ENCODE measurements around the gene ARHGEF4. TPM values are rescaled to one million over a fixed set of nuclear protein-coding genes. Genes with fewer than 3 reads are reported as not detected.
"Not testable (repeated sequence)": the region's sequence is repeated elsewhere in the genome, so short reads cannot be mapped to it uniquely, and the experiment has no call there.

The ARHGEF4 gene
- total RNA-seq, 1 donor from 2014 or later: 11.5 TPM

GRCh38 chr2:131064589-131065512 lies 228.1 kb downstream of the ARHGEF4 start:
- Histone ChIP-seq H3K36me3 (ENCODE audit: control insufficient read depth in 3 of 3, insufficient read depth in 3 of 3, low read length in 3 of 3) (no peaks in the 10 kb centered on the region), H3K27ac (ENCODE audit: low read depth, low read length) (no peak overlapping the region), H3K4me3 (ENCODE audit: low read length in 3 of 3) (no peak overlapping the region), H3K27me3 (ENCODE audit: control insufficient read depth in 3 of 3, insufficient read depth in 3 of 3, low read length in 3 of 3) (no peaks in the 10 kb centered on the region), H3K9ac (ENCODE audit: low read depth in 1 of 3, low read length in 3 of 3) (no peak overlapping the region), H3K4me1 (ENCODE audit: control insufficient read depth in 3 of 3, insufficient read depth in 3 of 3, low read length in 3 of 3) (peaks cover 28 to 42% (median 38%) of the 10 kb centered on the region in 3 donors), H3K9me3 (ENCODE audit: control insufficient read depth in 3 of 3, low read length in 3 of 3) (no peaks in the 10 kb centered on the region)

DNA sequence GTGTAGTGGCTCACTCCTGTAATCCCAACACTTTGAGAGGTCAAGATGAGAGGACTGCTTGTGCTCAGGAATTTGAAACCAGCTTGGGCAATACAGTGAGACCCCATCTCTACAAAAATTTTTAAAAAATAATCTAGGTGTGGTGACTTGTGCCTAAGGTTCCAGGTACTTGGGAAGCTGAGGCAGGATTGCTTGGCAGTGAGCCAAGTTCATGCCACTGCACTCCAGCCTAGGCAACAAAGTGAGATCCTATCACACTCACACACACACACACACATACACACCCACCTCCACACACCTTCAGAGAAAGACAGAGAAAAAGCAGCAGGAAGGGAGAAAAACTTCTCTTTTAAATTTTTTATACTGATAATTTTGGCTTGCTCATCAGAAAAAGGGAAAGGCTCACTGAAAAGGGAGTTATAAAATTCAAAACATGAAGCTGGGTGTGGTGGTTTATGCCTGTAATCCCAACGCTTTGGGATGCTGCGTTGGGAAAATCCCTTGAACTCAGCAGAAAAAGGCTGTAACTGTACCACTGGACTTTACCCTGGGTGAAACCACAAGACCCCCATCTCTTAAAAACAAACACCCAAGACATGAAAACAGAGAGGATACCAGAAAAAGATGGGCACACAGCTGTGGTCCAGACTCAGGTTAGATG lies 230.9 kb downstream of the ARHGEF4 start:
- Histone ChIP-seq H3K9ac (ENCODE audit: low read depth in 1 of 3, low read length in 3 of 3) (no peak overlapping the region), H3K4me3 (ENCODE audit: low read length in 3 of 3) (no peak overlapping the region), H3K9me3 (ENCODE audit: control insufficient read depth in 3 of 3, low read length in 3 of 3) (no peaks in the 10 kb centered on the region), H3K27ac (ENCODE audit: low read depth, low read length) (no peak overlapping the region), H3K36me3 (ENCODE audit: control insufficient read depth in 3 of 3, insufficient read depth in 3 of 3, low read length in 3 of 3) (peaks cover 0 to 11% (median 7%) of the 10 kb centered on the region in 3 donors), H3K27me3 (ENCODE audit: control insufficient read depth in 3 of 3, insufficient read depth in 3 of 3, low read length in 3 of 3) (no peaks in the 10 kb centered on the region), H3K4me1 (ENCODE audit: control insufficient read depth in 3 of 3, insufficient read depth in 3 of 3, low read length in 3 of 3) (peaks cover 12 to 35% (median 25%) of the 10 kb centered on the region in 3 donors)

DNA sequence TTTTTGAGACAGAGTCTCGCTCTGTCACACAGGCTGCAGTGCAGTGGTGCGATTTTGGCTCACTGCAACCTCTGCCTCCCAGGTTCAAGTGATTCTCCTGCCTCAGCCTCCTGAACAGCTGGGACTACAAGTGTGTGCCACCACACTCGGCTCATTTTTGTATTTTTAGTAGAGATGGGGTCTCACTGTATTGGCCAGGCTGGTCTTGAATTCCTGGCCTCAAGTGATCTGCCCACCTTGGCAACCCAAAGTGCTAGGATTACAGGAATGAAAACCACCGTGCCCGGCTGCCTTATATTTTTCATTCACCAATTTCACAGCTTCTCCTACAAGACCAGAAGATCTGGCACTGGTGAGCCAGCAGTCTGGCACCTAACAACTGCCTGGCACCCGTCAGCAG lies 231.5 kb downstream of the ARHGEF4 start:
- not testable (repeated sequence) for H3K27ac ChIP-seq (ENCODE audit: low read depth, low read length)

GRCh38 chr2:131075578-131075977 lies 238.9 kb downstream of the ARHGEF4 start:
- not testable (repeated sequence) for H3K9ac ChIP-seq (ENCODE audit: low read depth in 1 of 3, low read length in 3 of 3); H3K27ac ChIP-seq (ENCODE audit: low read depth, low read length); H3K4me3 ChIP-seq (ENCODE audit: low read length in 3 of 3); H3K27me3 ChIP-seq (ENCODE audit: control insufficient read depth in 3 of 3, insufficient read depth in 3 of 3, low read length in 3 of 3); H3K9me3 ChIP-seq (ENCODE audit: control insufficient read depth in 3 of 3, low read length in 3 of 3)
- peaks cover 16 to 45% (median 40%) of the 10 kb centered on the region in 3 donors for H3K36me3 ChIP-seq (ENCODE audit: control insufficient read depth in 3 of 3, insufficient read depth in 3 of 3, low read length in 3 of 3)
- H3K4me1 ChIP-seq (ENCODE audit: control insufficient read depth in 3 of 3, insufficient read depth in 3 of 3, low read length in 3 of 3): peaks cover 20 to 30% (median 27%) of the 10 kb centered on the region in 3 donors

More for the DNA sequence above, 231.5 kb downstream of the ARHGEF4 start:
- Histone ChIP-seq H3K36me3 (ENCODE audit: control insufficient read depth in 3 of 3, insufficient read depth in 3 of 3, low read length in 3 of 3) (peaks cover 0 to 11% (median 8%) of the 10 kb centered on the region in 3 donors), H3K4me1 (ENCODE audit: control insufficient read depth in 3 of 3, insufficient read depth in 3 of 3, low read length in 3 of 3) (peaks cover 11 to 35% (median 24%) of the 10 kb centered on the region in 3 donors)
- not testable (repeated sequence) for H3K4me3 ChIP-seq (ENCODE audit: low read length in 3 of 3); H3K27me3 ChIP-seq (ENCODE audit: control insufficient read depth in 3 of 3, insufficient read depth in 3 of 3, low read length in 3 of 3); H3K9me3 ChIP-seq (ENCODE audit: control insufficient read depth in 3 of 3, low read length in 3 of 3); H3K9ac ChIP-seq (ENCODE audit: low read depth in 1 of 3, low read length in 3 of 3)

DNA sequence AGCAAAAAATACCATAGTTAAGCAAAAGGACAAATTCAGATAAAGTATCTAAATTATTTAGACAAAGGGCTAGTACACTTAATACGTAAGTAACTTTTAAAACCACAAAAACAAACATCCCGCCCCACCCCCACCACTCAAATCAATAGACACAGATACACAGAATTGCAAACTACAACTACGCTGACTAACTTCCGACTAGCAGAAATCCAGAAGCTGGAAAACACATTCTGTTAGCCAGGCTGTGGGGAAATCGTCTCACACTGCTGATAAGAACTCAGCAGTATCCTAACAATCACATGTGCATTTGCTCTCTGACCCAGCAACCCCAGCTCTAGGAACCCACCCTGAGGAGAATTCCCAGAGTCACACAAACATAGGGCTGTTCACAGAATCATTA lies 240.0 kb downstream of the ARHGEF4 start:
- Histone ChIP-seq H3K9me3 (ENCODE audit: control insufficient read depth in 3 of 3, low read length in 3 of 3) (no peaks in the 10 kb centered on the region), H3K4me1 (ENCODE audit: control insufficient read depth in 3 of 3, insufficient read depth in 3 of 3, low read length in 3 of 3) (peaks cover 16 to 30% (median 27%) of the 10 kb centered on the region in 3 donors), H3K4me3 (ENCODE audit: low read length in 3 of 3) (no peak overlapping the region), H3K27me3 (ENCODE audit: control insufficient read depth in 3 of 3, insufficient read depth in 3 of 3, low read length in 3 of 3) (no peaks in the 10 kb centered on the region), H3K36me3 (ENCODE audit: control insufficient read depth in 3 of 3, insufficient read depth in 3 of 3, low read length in 3 of 3) (peaks cover 17 to 45% (median 43%) of the 10 kb centered on the region in 3 donors), H3K9ac (ENCODE audit: low read depth in 1 of 3, low read length in 3 of 3) (no peak overlapping the region), H3K27ac (ENCODE audit: low read depth, low read length) (no peak overlapping the region)

- no peaks in the 10 kb centered on the region for H3K9me3 ChIP-seq (ENCODE audit: control insufficient read depth in 3 of 3, low read length in 3 of 3)
- peaks cover 18 to 30% (median 27%) of the 10 kb centered on the region in 3 donors for H3K4me1 ChIP-seq (ENCODE audit: control insufficient read depth in 3 of 3, insufficient read depth in 3 of 3, low read length in 3 of 3)
- H3K9ac ChIP-seq (ENCODE audit: low read depth in 1 of 3, low read length in 3 of 3): no peak overlapping the region
- no peak overlapping the region for H3K27ac ChIP-seq (ENCODE audit: low read depth, low read length)
- H3K4me3 ChIP-seq (ENCODE audit: low read length in 3 of 3): no peak overlapping the region
- no peaks in the 10 kb centered on the region for H3K27me3 ChIP-seq (ENCODE audit: control insufficient read depth in 3 of 3, insufficient read depth in 3 of 3, low read length in 3 of 3)
- H3K36me3 ChIP-seq (ENCODE audit: control insufficient read depth in 3 of 3, insufficient read depth in 3 of 3, low read length in 3 of 3): peaks cover 21 to 48% (median 47%) of the 10 kb centered on the region in 3 donors
These were observed 240.6 kb downstream of the ARHGEF4 start for GRCh38 chr2:131077182-131077846.

DNA sequence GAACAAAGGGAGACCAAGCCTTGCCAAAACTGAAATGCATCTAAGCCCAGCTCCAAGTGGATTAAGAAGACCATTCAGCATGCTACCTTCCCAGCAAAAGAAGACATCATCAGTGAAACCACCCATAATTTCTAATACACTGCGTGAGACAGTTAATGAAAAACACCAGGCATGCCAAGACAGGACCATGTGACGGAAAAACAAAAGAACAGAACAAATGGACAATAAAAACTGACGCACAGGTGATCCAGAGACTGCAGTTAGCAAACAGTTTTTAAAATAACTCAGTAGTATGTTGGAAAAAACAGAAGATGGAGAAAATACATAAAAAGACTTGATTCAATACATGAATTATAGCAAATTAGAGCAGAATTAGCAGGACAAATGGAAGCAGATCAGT lies 241.3 kb downstream of the ARHGEF4 start:
- Histone ChIP-seq H3K4me3 (ENCODE audit: low read length in 3 of 3) (no peak overlapping the region), H3K9me3 (ENCODE audit: control insufficient read depth in 3 of 3, low read length in 3 of 3) (no peaks in the 10 kb centered on the region), H3K27ac (ENCODE audit: low read depth, low read length) (no peak overlapping the region), H3K4me1 (ENCODE audit: control insufficient read depth in 3 of 3, insufficient read depth in 3 of 3, low read length in 3 of 3) (peaks cover 19 to 32% (median 27%) of the 10 kb centered on the region in 3 donors), H3K36me3 (ENCODE audit: control insufficient read depth in 3 of 3, insufficient read depth in 3 of 3, low read length in 3 of 3) (peaks cover 21 to 48% (median 47%) of the 10 kb centered on the region in 3 donors), H3K27me3 (ENCODE audit: control insufficient read depth in 3 of 3, insufficient read depth in 3 of 3, low read length in 3 of 3) (no peaks in the 10 kb centered on the region), H3K9ac (ENCODE audit: low read depth in 1 of 3, low read length in 3 of 3) (no peak overlapping the region)

DNA sequence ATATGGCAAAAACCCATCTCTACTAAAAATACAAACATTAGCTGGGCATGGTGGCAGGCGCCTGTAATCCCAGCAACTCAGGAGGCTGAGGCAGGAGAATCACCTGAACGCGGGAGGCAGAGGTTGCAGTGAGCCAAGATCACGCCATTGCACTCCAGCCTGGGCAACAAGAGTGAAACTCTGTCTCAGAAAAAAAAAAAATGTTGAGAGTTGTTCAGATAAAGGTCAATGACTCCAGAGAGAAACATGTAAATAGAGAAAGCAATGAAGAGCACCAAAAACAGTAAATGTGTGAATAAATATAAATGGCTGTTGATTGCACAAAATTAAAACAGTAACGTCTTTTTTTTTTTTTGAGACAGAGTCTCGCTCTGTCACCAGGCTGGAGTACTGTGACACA lies 243.2 kb downstream of the ARHGEF4 start:
- not testable (repeated sequence) for H3K27me3 ChIP-seq (ENCODE audit: control insufficient read depth in 3 of 3, insufficient read depth in 3 of 3, low read length in 3 of 3); H3K4me3 ChIP-seq (ENCODE audit: low read length in 3 of 3); H3K9ac ChIP-seq (ENCODE audit: low read depth in 1 of 3, low read length in 3 of 3); H3K27ac ChIP-seq (ENCODE audit: low read depth, low read length); H3K9me3 ChIP-seq (ENCODE audit: control insufficient read depth in 3 of 3, low read length in 3 of 3)
- H3K36me3 ChIP-seq (ENCODE audit: control insufficient read depth in 3 of 3, insufficient read depth in 3 of 3, low read length in 3 of 3): peaks cover 21 to 43% (median 40%) of the 10 kb centered on the region in 3 donors
- peaks cover 13 to 27% (median 19%) of the 10 kb centered on the region in 3 donors for H3K4me1 ChIP-seq (ENCODE audit: control insufficient read depth in 3 of 3, insufficient read depth in 3 of 3, low read length in 3 of 3)

DNA sequence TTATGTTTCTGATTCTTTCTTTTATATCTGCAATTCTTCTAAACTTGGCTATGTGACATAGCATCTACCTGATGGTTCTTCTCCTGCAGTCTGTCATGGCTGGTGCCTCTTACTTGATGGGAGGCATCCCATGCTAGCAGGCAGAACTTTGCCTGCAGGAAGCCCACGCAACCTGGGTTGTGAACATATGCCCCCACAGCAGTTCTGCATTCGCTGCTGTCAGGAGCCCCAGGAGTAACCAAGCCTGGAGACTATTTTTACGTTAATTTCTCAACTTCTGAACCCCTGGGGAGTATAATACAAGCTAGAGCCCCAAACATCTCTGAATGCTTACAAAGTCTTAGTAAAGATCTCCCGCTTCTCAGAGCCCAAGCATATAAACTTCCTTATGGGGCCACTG lies 244.5 kb downstream of the ARHGEF4 start:
- H3K4me3 ChIP-seq (ENCODE audit: low read length in 3 of 3): no peak overlapping the region
- H3K27ac ChIP-seq (ENCODE audit: low read depth, low read length): no peak overlapping the region
- peaks cover 18 to 25% (median 18%) of the 10 kb centered on the region in 3 donors for H3K4me1 ChIP-seq (ENCODE audit: control insufficient read depth in 3 of 3, insufficient read depth in 3 of 3, low read length in 3 of 3)
- peaks cover 17 to 38% (median 35%) of the 10 kb centered on the region in 3 donors for H3K36me3 ChIP-seq (ENCODE audit: control insufficient read depth in 3 of 3, insufficient read depth in 3 of 3, low read length in 3 of 3)
- no peaks in the 10 kb centered on the region for H3K9me3 ChIP-seq (ENCODE audit: control insufficient read depth in 3 of 3, low read length in 3 of 3)
- no peaks in the 10 kb centered on the region for H3K27me3 ChIP-seq (ENCODE audit: control insufficient read depth in 3 of 3, insufficient read depth in 3 of 3, low read length in 3 of 3)
- no peak overlapping the region for H3K9ac ChIP-seq (ENCODE audit: low read depth in 1 of 3, low read length in 3 of 3)

Measured in skeletal muscle tissue (tissue), 4 donors.